Measurements from ENCODE around the gene SLC6A7. TPM values are rescaled to one million over a fixed set of nuclear protein-coding genes. Genes with fewer than 3 reads are reported as not detected.

SLC6A7 gene
- total RNA-seq, 1 experiment from 2014 or later, result not detected

DNA sequence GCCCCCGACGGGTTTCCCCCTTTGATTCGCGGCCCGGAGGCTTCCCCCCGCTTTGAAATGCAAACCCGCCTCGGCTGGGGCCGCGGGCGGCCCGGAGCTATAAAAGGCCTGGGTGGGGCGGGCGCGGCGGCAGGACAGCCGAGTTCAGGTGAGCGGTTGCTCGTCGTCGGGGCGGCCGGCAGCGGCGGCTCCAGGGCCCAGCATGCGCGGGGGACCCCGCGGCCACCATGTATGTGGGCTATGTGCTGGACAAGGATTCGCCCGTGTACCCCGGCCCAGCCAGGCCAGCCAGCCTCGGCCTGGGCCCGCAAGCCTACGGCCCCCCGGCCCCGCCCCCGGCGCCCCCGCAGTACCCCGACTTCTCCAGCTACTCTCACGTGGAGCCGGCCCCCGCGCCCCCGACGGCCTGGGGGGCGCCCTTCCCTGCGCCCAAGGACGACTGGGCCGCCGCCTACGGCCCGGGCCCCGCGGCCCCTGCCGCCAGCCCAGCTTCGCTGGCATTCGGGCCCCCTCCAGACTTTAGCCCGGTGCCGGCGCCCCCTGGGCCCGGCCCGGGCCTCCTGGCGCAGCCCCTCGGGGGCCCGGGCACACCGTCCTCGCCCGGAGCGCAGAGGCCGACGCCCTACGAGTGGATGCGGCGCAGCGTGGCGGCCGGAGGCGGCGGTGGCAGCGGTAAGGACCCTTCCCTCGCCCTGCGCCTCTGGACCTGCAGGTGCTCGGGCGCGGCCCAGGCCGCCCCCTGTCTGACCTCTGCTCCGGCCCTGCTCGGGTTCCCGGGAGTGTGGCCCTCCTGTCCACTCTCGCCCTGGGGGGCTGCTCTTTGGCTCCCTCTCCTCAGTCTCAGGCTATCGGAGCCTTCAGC is 23.0 kb upstream of the SLC6A7 start, which contains the start of gene CDX1:
TSS of gene CDX1 (plus strand) at position 129 of the 862 bp plus-strand sequence. CDS start at position 228, 99 bp downstream.
- DNase-seq (ENCODE audit: low read depth), result no peak
- in situ Hi-C loops (cut with HindIII; ENCODE audit: low pct_unique_long_range_greater_than_20kb, low sequenced_read_pairs), result no loop called here

- in situ Hi-C loops (cut with HindIII; ENCODE audit: low pct_unique_long_range_greater_than_20kb, low sequenced_read_pairs), result no loop called here
These were observed 22.4 kb upstream of the SLC6A7 start for GRCh38 chr5:150167512-150167850.

DNA sequence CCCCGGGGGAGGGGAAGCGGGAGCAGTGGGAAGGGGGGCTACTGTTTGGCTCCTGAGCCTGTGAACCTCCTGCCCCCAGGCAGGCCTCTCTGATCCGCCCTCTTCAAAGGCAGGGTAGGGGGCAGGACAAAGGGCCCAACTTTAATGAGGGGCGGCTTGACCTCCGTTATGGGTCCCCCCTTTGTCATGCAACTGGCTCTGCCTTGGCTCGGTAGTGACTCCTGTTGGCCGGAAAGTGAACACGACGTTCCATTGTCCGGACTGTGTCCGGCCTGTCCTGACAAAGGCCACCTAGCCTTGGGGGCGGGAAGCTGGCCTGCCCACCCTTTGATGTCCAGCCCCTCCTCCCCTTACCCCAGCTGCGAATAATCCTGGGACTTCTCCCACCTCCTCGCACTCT is 22.0 kb upstream of the SLC6A7 start:
- in situ Hi-C loops (cut with HindIII; ENCODE audit: low pct_unique_long_range_greater_than_20kb, low sequenced_read_pairs), result no loop called here
- DNase-seq (ENCODE audit: low read depth), result no peak

More at GRCh38 chr5:150167512-150167850, 22.4 kb upstream of the SLC6A7 start:
- DNase-seq (ENCODE audit: low read depth), result no peak

GRCh38 chr5:150168864-150169263 is 21.0 kb upstream of the SLC6A7 start:
- no peak for DNase-seq (ENCODE audit: low read depth)
- in situ Hi-C loops (cut with HindIII; ENCODE audit: low pct_unique_long_range_greater_than_20kb, low sequenced_read_pairs), result no loop called here

DNA sequence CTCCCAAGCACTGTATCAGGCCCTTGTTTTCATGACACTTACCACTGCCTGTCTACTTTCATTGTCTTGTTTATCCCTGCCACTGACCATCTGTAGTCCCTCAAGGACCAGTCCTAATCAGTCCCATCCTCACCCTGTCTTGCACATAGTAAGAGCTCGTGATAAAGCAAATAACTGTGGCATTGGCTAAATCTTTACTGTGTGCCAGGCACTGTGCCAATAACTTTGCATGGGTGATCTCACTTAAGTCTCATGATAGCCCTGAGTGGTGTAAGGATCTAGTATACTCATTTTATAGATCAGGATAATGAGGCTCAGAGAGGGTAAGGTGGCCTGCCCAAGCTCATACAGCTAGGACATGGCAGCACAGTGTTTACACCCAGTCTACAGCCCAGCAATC is 17.7 kb upstream of the SLC6A7 start:
- DNase-seq (ENCODE audit: low read depth), result no peak
- in situ Hi-C loops (cut with HindIII; ENCODE audit: low pct_unique_long_range_greater_than_20kb, low sequenced_read_pairs), result no loop called here

DNA sequence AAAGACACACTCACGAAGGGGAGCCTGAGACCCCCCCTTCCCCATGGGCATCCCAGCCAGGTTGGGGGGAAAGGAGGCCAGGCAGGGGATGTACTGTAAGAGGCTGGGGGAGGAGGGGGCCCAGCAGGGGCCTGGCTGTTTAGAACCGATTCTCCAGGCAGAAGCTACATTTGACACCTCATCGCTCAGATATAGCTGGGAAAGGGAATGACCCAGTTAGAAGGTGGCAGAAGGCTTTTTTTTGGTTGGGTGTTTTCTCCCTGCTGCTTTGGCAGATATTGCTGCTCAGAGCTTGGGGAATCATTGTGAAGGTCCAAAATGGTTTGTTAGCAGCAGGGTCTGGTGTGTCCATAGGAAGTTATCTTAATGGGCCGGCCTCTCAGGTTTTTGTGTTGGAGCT is 17.3 kb upstream of the SLC6A7 start:
- no peak for DNase-seq (ENCODE audit: low read depth)
- in situ Hi-C loops (cut with HindIII; ENCODE audit: low pct_unique_long_range_greater_than_20kb, low sequenced_read_pairs), result no loop called here

DNA sequence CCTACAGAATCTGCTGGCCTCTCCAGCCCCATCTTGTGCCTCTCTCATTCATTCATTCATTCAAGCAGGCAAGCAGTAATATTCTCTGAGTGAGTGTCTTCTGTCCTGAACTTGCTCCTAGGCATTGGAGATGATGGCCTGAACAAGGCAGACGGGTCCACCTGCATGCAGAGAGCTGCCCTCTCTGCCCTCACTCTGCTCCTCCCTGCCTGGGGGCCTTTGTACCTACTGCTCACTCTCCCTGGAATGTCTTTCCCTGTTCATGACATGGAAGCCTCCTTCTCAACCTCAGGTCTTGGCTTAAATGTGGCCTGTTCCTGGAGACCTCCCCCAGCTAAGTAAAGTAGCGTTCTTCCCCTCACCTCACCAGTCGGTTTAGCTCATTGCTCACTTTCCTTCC is 16.7 kb upstream of the SLC6A7 start:
- no peak for DNase-seq (ENCODE audit: low read depth)
- in situ Hi-C loops (cut with HindIII; ENCODE audit: low pct_unique_long_range_greater_than_20kb, low sequenced_read_pairs), result no loop called here

- DNase-seq (ENCODE audit: low read depth), result no peak
- in situ Hi-C loops (cut with HindIII; ENCODE audit: low pct_unique_long_range_greater_than_20kb, low sequenced_read_pairs), result no loop called here
These were observed 15.6 kb upstream of the SLC6A7 start for GRCh38 chr5:150174285-150174684.

DNA sequence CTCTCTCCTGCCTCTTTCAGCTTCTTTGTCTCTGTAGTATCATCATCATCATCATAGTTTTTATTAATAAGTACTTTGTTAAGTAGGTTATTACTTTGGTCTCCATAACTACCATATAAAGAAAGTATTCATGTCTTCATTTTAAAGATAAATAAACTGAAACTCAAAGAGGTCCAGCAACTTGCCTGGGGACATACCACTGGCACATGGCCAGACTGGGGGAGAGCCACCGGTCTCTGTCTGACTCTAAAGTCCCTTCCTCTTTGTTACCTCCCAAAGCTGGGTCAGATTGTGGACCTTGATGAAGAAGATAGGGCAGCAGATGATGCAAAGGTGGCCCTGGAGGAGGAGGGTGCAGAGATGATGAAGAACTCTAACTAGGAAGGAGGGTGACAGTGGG is 14.8 kb upstream of the SLC6A7 start:
- in situ Hi-C loops (cut with HindIII; ENCODE audit: low pct_unique_long_range_greater_than_20kb, low sequenced_read_pairs), result no loop called here
- no peak for DNase-seq (ENCODE audit: low read depth)

DNA sequence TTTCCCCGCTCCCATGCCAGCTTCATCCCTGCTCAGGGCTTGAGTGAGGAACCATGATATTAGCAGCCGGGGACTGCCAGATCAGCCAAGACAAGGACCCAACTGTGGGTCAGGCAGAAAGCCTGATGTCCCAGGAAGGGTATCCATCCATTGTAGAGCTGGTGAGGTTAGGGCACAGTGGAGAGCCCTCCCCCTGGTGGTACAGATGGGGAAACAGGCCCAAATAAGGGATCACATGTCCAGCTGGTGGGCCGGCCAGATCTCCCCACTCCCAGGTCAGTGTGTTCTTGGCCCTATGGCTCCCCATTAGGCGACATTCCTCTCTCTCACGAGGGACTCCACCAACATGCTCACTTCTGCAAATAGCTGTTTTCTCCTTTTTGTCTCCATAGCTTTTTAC is 14.3 kb upstream of the SLC6A7 start:
- in situ Hi-C loops (cut with HindIII; ENCODE audit: low pct_unique_long_range_greater_than_20kb, low sequenced_read_pairs), result no loop called here
- DNase-seq (ENCODE audit: low read depth), result peak; percentile 2

DNA sequence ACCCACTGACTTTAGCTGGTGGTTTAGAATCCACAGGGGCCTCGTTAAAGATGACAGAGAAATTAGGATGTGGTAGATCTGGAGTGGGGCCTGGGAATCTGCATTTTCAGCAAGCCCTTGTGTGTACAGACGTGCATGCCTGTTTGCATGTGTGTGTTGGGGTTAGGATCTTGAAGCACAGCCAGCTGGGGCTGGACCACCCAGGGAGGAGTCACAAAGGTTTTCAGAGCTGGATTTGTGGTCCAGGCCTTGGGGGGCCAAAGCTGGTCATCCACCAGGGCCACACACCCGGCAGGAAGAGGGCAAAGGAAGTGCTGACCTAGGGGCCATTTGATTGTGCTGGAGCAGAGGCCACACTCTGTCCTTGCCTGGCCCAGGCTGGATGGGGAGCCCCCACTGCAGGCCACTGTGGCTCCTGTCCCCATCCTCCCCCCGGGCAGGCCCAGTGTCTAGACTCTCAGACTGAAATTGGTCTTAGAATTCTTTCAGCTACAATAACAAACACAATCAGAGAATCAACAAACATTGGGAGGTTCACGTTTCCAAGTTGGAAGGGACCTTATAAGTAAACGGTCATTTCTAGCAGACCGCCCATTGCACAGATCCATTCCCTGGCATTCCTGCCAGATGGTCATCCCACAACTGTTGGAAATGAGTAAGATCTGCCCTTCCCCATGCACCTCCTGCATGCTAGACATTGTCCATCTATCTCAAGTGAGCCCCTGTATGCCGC is 13.0 kb upstream of the SLC6A7 start:
- no peak for DNase-seq (ENCODE audit: low read depth)
- in situ Hi-C loops (cut with HindIII; ENCODE audit: low pct_unique_long_range_greater_than_20kb, low sequenced_read_pairs), result no loop called here

DNA sequence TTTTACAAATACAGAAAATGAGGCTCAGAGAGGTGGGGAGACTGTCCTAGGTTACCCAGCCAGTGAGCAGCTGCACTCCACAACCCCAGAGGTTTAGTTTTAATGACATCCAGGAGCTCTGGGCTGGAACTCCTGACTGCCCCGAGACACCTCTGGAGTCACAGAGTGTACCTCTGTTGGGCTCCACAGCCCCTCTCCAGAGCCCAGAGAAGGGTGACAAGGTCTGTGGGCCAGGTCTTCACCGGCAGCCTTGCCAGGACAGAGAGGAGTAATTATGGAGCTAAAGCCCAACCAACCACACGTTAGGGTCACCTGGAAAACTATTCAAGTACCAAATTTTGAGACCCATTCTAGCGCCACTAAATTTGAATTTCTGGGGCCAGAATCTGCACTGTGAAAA is 12.1 kb upstream of the SLC6A7 start:
- no peak for DNase-seq (ENCODE audit: low read depth)

GRCh38 chr5:150178262-150178661 is 11.6 kb upstream of the SLC6A7 start:
- no peak for DNase-seq (ENCODE audit: low read depth)
- in situ Hi-C loops (cut with HindIII; ENCODE audit: low pct_unique_long_range_greater_than_20kb, low sequenced_read_pairs), result no loop called here

More for the DNA sequence above, 12.1 kb upstream of the SLC6A7 start:
- in situ Hi-C loops (cut with HindIII; ENCODE audit: low pct_unique_long_range_greater_than_20kb, low sequenced_read_pairs), result no loop called here

GRCh38 chr5:150179019-150179620 is 10.7 kb upstream of the SLC6A7 start:
- DNase-seq (ENCODE audit: low read depth), result no peak
- in situ Hi-C loops (cut with HindIII; ENCODE audit: low pct_unique_long_range_greater_than_20kb, low sequenced_read_pairs), result no loop called here

DNA sequence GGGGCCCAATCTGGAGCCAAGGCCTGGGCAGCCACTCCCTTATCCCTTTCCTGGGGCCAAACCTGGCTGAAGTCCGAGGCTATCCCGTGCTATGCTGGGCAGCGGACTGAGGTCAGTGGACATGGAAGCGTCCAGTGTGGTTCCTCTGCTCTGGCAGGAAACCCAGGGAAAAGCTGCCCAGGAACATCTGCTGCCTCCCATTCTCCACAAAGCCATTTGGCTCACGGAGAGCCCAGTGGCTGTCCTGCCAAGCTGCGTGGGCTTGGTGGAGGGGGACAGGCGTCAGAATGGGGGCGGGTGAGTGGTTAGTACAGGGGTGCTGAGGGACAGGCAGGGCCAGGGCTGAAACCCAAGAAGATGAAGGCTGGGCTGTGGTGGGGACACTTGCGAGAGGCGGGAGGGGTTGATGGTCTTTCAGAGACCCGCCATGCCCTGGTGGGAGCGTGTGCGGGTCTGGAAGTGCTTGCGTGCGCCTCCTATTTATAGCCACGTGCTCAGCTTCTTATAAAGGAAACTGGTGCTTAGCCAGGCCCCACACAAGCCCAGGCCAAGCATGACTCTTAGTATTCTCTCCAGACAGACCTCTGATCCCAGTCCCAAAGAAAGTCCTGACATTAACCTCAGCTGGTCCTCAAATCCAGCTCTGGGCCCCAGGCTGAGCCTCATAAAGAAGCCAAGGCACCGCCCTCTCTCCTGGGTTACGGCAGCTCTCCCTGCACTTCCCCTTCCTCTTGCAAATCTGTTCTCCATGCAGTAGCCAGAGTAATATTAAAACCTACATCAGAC is 9.4 kb upstream of the SLC6A7 start:
- in situ Hi-C loops (cut with HindIII; ENCODE audit: low pct_unique_long_range_greater_than_20kb, low sequenced_read_pairs), result no loop called here
- no peak for DNase-seq (ENCODE audit: low read depth)

- in situ Hi-C loops (cut with HindIII; ENCODE audit: low pct_unique_long_range_greater_than_20kb, low sequenced_read_pairs), result no loop called here
- DNase-seq (ENCODE audit: low read depth), result peak; percentile 14
These were observed 8.8 kb upstream of the SLC6A7 start for GRCh38 chr5:150181027-150181426.

GRCh38 chr5:150181766-150182545 is 7.9 kb upstream of the SLC6A7 start:
- in situ Hi-C loops (cut with HindIII; ENCODE audit: low pct_unique_long_range_greater_than_20kb, low sequenced_read_pairs), result no loop called here

GRCh38 chr5:150182774-150183173 is 7.1 kb upstream of the SLC6A7 start:
- no peak for DNase-seq (ENCODE audit: low read depth)
- in situ Hi-C loops (cut with HindIII; ENCODE audit: low pct_unique_long_range_greater_than_20kb, low sequenced_read_pairs), result no loop called here

More at GRCh38 chr5:150181766-150182545, 7.9 kb upstream of the SLC6A7 start:
- no peak for DNase-seq (ENCODE audit: low read depth)

Data from Caki2 (cell line).